IPS-18a (cell line): ENCODE results near the gene SYT2.

Experiments used
- H3K27ac ChIP-seq: one replicate; pipeline ENCODE4 v1.5.1; 2013; ENCODE audit warnings: low read length
- H3K27me3 ChIP-seq: one replicate; pipeline ENCODE4 v1.6.1; 2013; ENCODE audit warnings: mild to moderate bottlenecking, low read length; ENCODE audit not compliant: control insufficient read depth, insufficient read depth
- H3K36me3 ChIP-seq: one replicate; pipeline ENCODE4 v1.6.1; 2013; ENCODE audit warnings: low read depth, low read length; ENCODE audit not compliant: control insufficient read depth
- H3K4me1 ChIP-seq: one replicate; pipeline ENCODE4 v1.6.1; 2013; ENCODE audit warnings: low read depth, low read length; ENCODE audit not compliant: control insufficient read depth
- H3K4me3 ChIP-seq: one replicate; pipeline ENCODE4 v1.5.1; 2013; ENCODE audit warnings: low read length
- H3K9ac ChIP-seq: one replicate; pipeline ENCODE4 v1.6.1; 2013; ENCODE audit warnings: mild to moderate bottlenecking, low read length, moderate library complexity
- H3K9me3 ChIP-seq: one replicate; pipeline ENCODE4 v1.6.1; 2013; ENCODE audit warnings: low read depth, low read length; ENCODE audit not compliant: control insufficient read depth

Gene SYT2

GRCh38 chr1:202687370-202687769 is 22.9 kb downstream of the SYT2 start:
- Histone ChIP-seq H3K4me1 (peaks cover 3% of the 10 kb centered on the region), H3K36me3 (no peaks in the 10 kb centered on the region), H3K9me3 (no peaks in the 10 kb centered on the region), H3K27me3 (no peaks in the 10 kb centered on the region), H3K4me3 (no peak overlapping the region), H3K9ac (no peak overlapping the region), H3K27ac (no peak overlapping the region)

GRCh38 chr1:202685641-202686040 is 24.6 kb downstream of the SYT2 start:
- peaks cover 10% of the 10 kb centered on the region for H3K4me1 ChIP-seq
- H3K9ac ChIP-seq, result no peak overlapping the region
- no peak overlapping the region for H3K4me3 ChIP-seq
- no peaks in the 10 kb centered on the region for H3K36me3 ChIP-seq
- H3K27me3 ChIP-seq, result no peaks in the 10 kb centered on the region
- H3K9me3 ChIP-seq, result no peaks in the 10 kb centered on the region
- no peak overlapping the region for H3K27ac ChIP-seq

- Histone ChIP-seq H3K36me3 (no peaks in the 10 kb centered on the region), H3K27me3 (no peaks in the 10 kb centered on the region), H3K4me3 (no peak overlapping the region), H3K9ac (no peak overlapping the region), H3K27ac (no peak overlapping the region), H3K9me3 (no peaks in the 10 kb centered on the region), H3K4me1 (peaks cover 16% of the 10 kb centered on the region)
Observed at GRCh38 chr1:202684716-202685115, 25.5 kb downstream of the SYT2 start.

- peaks cover 14% of the 10 kb centered on the region for H3K4me1 ChIP-seq
- no peaks in the 10 kb centered on the region for H3K36me3 ChIP-seq
- no peak overlapping the region for H3K27ac ChIP-seq
- no peak overlapping the region for H3K9ac ChIP-seq
- no peaks in the 10 kb centered on the region for H3K27me3 ChIP-seq
- no peak overlapping the region for H3K4me3 ChIP-seq
- H3K9me3 ChIP-seq, result no peaks in the 10 kb centered on the region
Observed at GRCh38 chr1:202683029-202683428, 27.2 kb downstream of the SYT2 start.

GRCh38 chr1:202682477-202682876 is 27.8 kb downstream of the SYT2 start:
- Histone ChIP-seq H3K9ac (no peak overlapping the region), H3K27me3 (no peaks in the 10 kb centered on the region), H3K36me3 (no peaks in the 10 kb centered on the region), H3K27ac (no peak overlapping the region), H3K9me3 (no peaks in the 10 kb centered on the region), H3K4me1 (peaks cover 14% of the 10 kb centered on the region), H3K4me3 (no peak overlapping the region)

- H3K27me3 ChIP-seq, result no peaks in the 10 kb centered on the region
- H3K4me1 ChIP-seq, result peaks cover 14% of the 10 kb centered on the region
- no peaks in the 10 kb centered on the region for H3K36me3 ChIP-seq
- H3K4me3 ChIP-seq, result no peak overlapping the region
- H3K9me3 ChIP-seq, result no peaks in the 10 kb centered on the region
- no peak overlapping the region for H3K9ac ChIP-seq
- no peak overlapping the region for H3K27ac ChIP-seq
Observed at GRCh38 chr1:202681736-202682420, 28.4 kb downstream of the SYT2 start.

GRCh38 chr1:202680586-202681352 is 29.5 kb downstream of the SYT2 start:
- Histone ChIP-seq H3K27me3 (no peaks in the 10 kb centered on the region), H3K4me3 (no peak overlapping the region), H3K36me3 (no peaks in the 10 kb centered on the region), H3K27ac (no peak overlapping the region), H3K9me3 (no peaks in the 10 kb centered on the region), H3K4me1 (peaks cover 14% of the 10 kb centered on the region), H3K9ac (no peak overlapping the region)

- H3K4me3 ChIP-seq, result no peak overlapping the region
- peaks cover 14% of the 10 kb centered on the region for H3K4me1 ChIP-seq
- H3K27ac ChIP-seq, result no peak overlapping the region
- no peaks in the 10 kb centered on the region for H3K9me3 ChIP-seq
- no peaks in the 10 kb centered on the region for H3K36me3 ChIP-seq
- no peak overlapping the region for H3K9ac ChIP-seq
- H3K27me3 ChIP-seq, result no peaks in the 10 kb centered on the region
Observed at GRCh38 chr1:202679406-202680177, 30.7 kb downstream of the SYT2 start.

GRCh38 chr1:202677433-202677832 is 32.8 kb downstream of the SYT2 start:
- no peak overlapping the region for H3K27ac ChIP-seq
- H3K4me1 ChIP-seq, result peaks cover 14% of the 10 kb centered on the region
- no peak overlapping the region for H3K4me3 ChIP-seq
- no peaks in the 10 kb centered on the region for H3K27me3 ChIP-seq
- H3K36me3 ChIP-seq, result no peaks in the 10 kb centered on the region
- no peaks in the 10 kb centered on the region for H3K9me3 ChIP-seq
- no peak overlapping the region for H3K9ac ChIP-seq

GRCh38 chr1:202673531-202673930 is 36.7 kb downstream of the SYT2 start:
- H3K4me1 ChIP-seq, result no peaks in the 10 kb centered on the region
- H3K4me3 ChIP-seq, result no peak overlapping the region
- no peaks in the 10 kb centered on the region for H3K9me3 ChIP-seq
- H3K9ac ChIP-seq, result no peak overlapping the region
- no peaks in the 10 kb centered on the region for H3K36me3 ChIP-seq
- no peaks in the 10 kb centered on the region for H3K27me3 ChIP-seq
- H3K27ac ChIP-seq, result no peak overlapping the region

- H3K4me1 ChIP-seq, result no peaks in the 10 kb centered on the region
- no peak overlapping the region for H3K27ac ChIP-seq
- no peaks in the 10 kb centered on the region for H3K9me3 ChIP-seq
- no peaks in the 10 kb centered on the region for H3K27me3 ChIP-seq
- no peaks in the 10 kb centered on the region for H3K36me3 ChIP-seq
- H3K4me3 ChIP-seq, result no peak overlapping the region
- H3K9ac ChIP-seq, result no peak overlapping the region
Observed at GRCh38 chr1:202671399-202671798, 38.9 kb downstream of the SYT2 start.
